Ammon's horn (tissue), 1 donor: ENCODE measurements around the gene TBP.
"Not testable (repeated sequence)": the region's sequence is repeated elsewhere in the genome, so short reads cannot be mapped to it uniquely, and the experiment has no call there.

Experiments used
- DNase-seq: peaks from one replicate; pipeline ENCODE4 v3.0.0-alpha.2; 2016; ENCODE audit warnings: low spot score

Gene TBP

DNA sequence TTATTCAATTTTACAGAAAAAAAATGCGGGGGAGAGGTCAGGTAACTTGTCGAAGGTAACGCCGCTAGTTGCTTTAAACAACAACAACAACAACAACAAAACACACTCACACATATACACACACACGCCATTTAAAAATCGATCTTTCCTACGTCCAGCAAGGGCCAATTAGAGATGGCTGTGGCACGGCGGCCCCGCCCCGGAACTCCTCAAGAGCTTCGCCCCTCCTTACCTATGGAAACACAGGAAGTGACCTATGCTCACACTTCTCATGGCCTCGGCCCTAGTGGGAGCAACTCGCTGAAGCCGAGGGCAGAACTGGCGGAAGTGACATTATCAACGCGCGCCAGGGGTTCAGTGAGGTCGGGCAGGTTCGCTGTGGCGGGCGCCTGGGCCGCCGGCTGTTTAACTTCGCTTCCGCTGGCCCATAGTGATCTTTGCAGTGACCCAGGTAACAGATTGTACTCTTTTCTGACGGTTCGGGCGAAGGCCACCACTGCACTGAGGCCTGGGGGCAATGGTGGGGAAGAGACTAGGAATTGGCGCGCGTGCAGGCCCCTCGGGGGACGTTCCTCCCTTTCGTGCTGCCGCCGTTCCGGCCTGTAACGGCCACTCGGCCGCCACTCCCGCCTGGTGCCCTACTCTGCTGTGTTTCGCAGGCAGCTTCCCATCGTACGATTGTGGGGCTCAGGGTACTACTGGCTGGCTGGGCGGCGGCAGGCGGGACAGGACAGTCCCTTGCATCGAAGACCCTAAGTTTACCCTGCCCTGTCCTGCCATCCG is at the start of gene TBP:
TBP (plus strand) TSS at position 357 of the 783 bp plus-strand sequence. CDS start 2,661 bp downstream, outside the sequence.
- peak; percentile 100 for DNase-seq

DNA sequence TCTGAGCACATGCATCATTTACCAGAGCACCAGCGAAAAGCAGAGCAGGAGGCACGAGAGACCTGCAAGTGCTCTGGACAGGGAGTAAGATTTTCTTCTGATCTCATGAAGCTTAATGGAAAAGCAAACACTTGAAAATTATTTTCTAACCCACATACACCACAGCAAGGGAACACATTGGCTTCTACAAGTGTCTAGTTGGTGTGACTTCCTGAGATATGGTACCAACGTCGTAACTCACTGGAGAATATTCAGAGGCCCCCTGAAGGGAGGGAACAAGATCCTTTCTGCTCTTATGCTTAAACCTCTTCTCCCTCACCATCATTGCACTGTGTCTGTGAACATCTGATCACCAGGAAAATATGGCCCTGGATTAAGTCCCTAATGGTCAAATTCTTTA is 49.7 kb upstream of the TBP start:
- no peak for DNase-seq

DNA sequence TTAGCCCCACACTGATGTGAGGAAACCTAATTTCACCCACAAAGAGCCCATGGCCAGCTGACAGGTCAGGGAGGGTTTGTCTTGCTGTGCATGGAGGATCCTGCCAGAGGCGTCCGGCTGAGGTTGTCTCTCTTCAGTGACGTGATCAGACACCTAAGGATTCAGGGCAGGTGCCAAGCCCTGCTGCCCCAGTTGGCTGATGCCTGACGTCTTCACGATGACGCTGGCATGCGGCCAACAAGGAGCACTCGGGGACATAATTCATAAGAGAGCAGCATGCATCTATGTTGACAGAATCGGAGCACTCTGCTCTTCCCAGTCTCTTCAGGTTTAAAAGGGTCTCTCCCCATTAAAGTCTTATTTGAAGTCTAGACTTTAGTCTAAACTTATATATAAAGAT is 48.9 kb upstream of the TBP start:
- DNase-seq, result peak; percentile 7

DNA sequence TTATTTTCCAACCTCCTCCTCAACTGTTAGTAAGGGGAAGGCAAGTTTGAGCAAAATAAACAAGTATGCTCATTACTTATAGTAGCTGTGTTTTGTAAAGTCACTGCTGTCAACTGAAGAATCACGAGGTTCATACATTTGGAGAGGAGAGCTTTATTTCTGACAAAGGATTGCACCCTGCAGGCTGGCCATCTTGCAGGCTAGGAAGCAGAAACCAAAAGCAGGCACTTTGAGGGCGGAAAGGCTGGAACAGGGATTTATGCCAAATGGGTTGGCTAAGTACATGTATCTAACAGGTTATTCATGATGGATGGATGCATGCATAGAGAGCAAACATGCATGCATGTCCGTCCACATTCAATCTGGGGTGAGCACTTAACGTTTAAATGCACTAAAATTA is 47.7 kb upstream of the TBP start:
- DNase-seq, result no peak

DNA sequence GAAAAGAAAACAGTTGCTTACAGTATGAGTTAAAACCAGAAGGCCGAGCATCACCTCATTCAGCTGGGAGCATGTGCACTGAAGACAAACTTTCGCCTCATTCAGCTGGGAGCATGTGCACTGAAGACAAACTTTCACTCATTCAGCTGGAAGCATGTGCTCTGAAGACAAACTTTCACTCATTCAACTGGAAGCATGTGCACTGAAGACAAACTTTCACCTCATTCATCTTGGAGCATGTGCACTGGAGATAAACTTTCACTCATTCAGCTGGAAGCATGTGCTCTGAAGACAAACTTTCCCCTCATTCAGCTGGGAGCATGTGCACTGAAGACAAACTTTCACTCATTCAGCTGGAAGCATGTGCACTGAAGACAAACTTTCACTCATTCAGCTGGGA is 46.4 kb upstream of the TBP start:
- not testable (repeated sequence) for DNase-seq

DNA sequence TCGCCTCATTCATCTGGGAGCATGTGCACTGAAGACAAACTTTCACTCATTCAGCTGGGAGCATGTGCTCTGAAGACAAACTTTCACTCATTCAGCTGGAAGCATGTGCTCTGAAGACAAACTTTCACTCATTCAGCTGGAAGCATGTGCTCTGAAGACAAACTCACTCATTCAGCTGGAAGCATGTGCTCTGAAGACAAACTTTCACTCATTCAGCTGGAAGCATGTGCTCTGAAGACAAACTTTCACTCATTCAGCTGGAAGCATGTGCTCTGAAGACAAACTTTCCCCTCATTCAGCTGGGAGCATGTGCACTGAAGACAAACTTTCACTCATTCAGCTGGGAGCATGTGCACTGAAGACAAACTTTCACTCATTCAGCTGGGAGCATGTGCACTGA is 45.9 kb upstream of the TBP start:
- not testable (repeated sequence) for DNase-seq

DNA sequence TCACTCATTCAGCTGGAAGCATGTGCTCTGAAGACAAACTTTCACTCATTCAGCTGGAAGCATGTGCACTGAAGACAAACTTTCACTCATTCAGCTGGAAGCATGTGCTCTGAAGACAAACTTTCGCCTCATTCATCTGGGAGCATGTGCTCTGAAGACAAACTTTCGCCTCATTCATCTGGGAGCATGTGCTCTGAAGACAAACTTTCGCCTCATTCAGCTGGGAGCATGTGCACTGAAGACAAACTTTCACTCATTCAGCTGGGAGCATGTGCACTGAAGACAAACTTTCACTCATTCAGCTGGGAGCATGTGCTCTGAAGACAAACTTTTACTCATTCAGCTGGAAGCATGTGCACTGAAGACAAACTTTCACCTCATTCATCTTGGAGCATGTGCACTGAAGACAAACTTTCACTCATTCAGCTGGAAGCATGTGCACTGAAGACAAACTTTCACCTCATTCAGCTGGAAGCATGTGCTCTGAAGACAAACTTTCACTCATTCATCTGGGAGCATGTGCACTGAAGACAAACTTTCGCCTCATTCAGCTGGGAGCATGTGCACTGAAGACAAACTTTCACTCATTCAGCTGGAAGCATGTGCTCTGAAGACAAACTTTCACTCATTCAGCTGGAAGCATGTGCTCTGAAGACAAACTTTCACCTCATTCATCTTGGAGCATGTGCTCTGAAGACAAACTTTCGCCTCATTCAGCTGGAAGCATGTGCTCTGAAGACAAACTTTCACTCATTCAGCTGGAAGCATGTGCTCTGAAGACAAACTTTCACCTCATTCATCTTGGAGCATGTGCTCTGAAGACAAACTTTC is 45.1 kb upstream of the TBP start:
- not testable (repeated sequence) for DNase-seq

DNA sequence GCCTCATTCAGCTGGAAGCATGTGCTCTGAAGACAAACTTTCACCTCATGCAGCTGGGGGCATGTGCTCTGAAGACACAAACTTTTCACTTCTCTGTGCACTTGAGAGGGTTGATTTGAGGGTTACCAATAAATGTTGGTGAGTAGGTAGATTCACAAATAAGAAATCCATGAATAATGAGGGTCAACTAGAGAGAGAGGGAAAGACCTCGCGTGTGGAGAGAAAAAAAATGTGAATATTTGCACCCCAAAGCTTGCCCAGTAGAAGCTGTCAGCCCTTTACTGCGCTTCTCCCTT is 44.5 kb upstream of the TBP start:
- DNase-seq, result no peak

DNA sequence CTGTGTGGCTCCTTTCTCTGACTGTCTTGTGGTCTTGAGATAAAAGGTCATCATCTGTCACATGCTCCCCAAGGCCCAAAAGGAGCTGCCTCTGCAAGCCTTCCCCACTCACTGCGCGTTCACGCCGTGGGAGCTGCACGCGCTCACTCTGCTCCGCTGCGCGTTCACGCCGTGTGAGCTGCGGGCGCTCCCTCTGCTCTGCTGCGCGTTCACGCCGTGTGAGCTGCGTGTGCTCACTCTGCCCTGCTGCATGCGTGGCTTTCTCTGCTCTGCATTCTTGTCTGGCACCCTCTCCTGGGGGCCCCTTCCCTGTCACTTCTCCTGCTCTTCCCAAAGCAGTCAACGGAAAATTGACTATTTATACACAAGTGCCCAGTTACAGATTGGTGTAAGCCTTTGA is 43.5 kb upstream of the TBP start:
- DNase-seq, result no peak

DNA sequence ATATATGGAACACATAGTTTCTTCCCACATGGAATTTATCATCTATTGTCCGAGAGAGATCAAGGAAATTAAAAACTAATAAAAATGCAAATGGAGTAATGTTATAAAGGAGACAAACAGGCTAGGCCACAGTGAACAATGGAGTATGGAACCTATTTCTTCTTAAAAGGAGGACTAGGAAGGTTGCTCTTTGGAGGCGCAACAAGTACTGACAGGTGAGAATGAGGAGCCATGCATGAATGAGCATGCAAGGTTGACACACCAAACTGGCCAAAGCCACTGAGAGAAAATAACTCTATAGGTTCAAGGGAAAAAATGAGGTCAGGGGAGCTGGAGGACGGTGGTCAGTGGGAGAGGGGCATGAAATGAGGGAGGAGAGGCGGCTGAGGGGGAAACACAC is 41.9 kb upstream of the TBP start:
- no peak for DNase-seq

DNA sequence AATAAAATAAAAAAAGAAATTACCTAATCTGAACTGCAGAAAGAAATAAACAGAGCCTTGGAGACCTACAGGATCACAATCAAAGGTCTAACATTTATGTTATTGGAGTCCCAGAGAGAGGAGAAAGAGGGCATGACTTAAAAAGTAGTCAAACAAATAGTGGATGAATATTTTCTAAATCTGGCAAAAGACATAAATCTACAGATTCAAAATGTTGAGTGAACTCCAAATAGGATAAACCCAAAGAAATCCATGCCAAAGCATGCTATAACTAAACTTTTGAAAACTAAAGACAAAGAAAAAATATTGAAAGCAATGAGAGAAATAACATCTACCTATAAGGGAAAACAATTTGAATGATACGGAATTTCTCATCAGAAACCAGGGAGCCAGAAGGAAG is 39.3 kb upstream of the TBP start:
- DNase-seq, result no peak

DNA sequence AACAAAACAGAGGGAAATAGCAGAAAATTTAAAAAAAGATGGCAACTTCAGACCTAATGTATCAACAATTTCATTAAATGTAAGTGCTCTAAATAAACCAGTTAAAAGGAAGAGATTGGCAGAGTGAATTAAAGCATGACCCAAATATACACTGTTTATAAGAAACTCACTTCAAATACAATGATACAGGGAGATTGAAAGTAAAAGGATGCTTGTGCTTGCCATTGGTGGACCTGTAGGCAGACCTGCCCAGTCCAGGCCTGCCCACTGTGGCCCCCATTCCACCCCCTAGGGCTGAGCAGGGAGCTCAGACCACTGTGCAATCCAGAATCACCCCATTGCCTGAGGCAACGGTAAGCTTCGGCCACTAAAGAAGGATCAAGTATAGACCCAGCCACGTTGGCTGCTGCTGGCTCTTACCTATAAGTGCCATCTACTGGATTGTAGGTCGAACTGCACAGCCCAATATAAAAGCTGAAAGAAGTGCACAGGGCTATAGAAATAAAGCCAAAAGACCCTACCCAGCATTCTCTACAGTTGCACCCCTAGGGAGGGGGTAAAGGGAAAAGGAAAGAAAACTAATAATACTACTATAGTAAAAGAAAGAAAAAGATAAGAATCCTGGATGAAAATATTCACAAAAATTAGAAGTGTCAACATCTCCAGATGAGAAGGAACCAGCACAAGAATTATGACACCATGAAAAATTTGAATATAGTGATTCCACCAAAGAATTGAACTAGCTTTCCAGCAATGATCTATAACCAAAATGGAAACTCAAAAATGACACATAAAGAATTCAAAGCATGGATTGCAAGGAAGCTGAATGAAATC is 37.2 kb upstream of the TBP start:
- peak; percentile 34 for DNase-seq

DNA sequence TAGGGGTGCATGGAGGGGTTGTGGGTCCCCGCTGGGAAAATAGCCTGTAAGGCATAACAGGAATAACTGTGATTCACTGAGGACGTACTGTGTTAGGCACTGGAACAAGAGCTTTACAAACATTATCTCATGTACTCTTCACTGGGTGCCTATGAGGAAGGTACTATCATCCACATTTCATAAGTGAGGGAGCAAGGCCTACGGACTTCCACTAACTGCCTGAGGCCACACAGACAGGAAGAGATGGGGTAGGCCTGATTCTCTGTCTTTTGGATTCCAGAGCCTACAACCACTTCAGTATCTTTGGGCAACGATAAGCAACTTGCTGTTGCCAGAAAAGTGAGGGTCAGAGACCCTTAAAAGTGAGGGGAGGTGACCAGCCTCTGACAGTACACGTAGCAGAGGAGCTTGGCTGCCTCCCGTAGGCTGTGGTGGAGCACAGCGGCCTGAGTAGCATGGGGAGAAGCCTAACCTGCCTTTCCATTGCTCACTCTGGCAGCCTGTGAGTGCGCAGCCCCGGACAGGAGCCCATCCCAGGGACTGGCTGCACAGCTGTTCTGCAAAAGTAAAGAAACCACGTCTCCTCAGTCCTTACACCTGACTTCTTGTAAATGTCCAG is 31.5 kb upstream of the TBP start:
- DNase-seq, result no peak

DNA sequence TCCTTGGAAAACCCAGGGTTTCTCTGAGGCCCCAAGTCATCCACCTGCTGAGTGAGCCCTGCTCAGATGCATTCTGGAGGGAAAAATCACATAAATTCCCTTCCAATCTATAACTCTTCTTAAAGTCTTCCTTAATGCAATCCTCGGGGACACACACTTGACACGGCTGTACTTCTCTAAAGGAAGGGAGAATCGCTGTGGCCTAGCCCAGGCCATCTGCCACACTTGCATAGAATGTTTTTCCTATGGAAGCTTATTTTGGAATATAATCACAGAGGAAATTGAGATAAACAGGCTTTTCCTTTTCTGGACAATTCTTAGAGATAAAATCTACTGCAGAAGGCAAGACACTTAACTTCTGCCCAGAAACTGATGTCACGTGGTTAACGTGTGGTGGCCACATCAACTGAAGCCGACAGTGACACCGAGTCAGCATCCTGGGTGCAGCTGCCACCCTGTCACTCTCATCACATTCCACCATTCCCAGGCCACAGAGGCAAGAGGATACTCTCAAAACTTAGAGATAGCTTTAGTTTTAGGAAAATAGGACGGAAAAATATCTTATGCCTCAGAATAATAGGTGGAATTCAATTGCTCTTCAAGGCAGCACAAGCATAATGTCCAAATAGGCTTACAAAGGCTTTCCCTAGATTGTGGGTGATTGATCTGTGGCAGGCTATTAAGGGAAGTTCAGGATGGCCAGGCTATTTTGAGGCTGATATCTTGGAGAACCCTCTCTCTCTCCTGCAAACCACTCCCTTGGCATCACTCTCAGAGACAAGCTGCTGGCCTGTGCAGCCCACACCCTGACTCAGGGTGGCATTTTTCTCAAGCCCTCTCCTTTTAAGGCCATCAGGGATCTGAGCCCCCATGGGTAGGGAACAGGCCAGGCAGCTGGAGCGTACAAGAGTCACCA is 30.7 kb upstream of the TBP start:
- DNase-seq, result no peak

DNA sequence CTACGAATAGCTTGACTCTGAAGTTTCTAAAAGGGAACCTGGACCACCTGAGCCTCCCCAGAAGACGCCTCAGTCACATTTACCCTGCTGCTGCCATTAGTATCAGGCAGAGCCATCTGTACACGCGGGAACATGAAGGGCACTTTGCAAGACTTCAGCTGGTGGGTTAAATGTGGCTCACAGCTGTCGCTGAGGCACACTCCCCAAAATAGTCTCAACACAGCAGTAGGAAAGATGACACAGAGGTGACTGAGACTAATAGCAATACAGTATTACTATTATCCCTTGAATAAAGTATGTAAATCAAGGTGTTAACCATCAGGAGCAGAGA is 30.0 kb upstream of the TBP start:
- peak; percentile 19 for DNase-seq

DNA sequence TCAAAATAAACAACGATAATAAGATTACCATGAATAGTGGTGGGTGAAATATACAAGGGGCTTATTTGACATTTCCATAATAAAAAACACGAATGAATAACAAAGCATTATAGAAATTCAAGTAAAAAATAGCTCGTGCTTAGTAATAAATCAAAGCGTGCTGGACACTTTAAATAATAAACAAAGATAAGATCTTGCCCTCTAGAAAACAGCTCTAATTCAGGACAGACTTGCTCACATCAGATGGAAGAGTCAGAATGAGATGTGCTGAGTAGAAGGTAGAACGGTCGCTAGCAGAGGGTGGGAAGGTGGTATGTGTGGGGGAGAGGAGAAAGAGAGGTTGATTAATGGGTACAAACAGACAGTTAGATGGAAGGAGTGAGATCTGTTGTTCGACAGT is 28.4 kb upstream of the TBP start:
- DNase-seq, result no peak

DNA sequence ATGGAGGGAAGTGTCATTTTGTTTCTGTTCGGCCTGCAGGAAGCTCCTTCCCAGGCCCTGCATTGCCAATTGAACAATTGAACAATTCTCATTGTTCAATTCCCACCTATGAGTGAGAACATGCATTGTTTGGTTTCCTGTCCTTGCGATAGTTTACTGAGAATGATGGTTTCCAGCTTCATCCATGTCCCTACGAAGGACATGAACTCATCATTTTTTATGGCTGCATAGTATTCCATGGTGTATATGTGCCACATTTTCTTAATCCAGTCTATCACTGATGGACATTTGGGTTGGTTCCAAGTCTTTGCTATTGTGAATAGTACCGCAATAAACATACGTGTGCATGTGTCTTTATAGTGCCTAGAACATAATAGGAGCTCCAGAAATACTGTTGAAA is 26.2 kb upstream of the TBP start:
- not testable (repeated sequence) for DNase-seq

DNA sequence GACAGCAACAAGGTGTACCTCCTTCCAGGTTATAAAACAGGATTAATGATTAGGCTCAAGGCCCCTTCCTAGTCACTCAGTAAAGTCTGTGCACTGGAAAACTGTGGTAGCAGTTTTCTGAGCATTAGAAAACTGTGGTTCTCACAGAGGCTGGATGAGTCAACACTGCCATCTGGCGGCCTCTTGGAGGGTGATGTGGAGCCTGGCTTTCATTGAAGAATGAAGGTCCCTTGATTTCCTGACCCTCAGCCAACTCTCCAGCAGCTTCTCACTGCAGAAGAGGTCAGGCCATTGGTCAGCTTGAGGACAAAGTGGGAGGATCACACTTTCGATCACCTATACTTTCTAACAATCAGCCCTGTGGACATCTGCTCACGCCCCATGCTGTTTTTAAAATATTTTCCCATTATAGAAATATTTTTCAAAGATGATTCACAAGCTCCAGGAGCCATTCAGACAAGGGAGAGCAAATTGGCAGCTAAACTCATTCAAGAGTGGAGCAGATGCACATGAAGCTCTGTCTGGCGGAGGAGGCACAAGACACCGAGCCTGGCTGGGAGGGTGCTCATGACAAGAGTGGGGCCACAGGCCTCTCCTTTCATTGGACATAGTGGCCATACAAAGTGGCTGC is 24.2 kb upstream of the TBP start:
- DNase-seq, result peak; percentile 88

DNA sequence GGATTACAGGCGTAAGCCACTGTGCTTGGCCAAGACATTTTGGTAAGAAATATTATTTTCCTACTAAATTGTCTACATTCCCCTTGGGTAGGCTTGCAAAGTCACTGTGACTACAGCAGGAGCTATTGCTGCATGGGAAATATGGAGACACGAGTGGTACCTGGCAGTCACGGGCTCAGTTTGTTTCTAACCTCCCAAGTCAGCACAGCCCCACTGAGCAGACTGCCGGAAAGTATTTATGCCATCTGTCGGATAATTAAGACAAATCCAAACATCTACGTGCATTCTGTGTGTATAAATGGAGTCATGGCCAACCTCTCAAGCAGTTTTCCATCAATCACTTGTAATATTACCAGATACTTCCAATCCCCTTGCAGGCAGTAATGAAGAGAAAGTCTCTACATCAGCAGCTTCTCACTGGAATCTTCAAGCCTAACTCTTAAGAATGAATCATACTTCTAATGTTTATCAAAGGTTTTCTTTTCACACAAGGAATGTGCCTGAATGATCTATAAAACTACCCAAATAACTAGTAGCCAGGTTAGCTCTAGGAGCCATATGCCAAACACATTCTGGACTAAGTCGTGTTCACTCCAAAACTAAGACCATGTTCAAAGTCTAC is 21.2 kb upstream of the TBP start:
- DNase-seq, result no peak

DNA sequence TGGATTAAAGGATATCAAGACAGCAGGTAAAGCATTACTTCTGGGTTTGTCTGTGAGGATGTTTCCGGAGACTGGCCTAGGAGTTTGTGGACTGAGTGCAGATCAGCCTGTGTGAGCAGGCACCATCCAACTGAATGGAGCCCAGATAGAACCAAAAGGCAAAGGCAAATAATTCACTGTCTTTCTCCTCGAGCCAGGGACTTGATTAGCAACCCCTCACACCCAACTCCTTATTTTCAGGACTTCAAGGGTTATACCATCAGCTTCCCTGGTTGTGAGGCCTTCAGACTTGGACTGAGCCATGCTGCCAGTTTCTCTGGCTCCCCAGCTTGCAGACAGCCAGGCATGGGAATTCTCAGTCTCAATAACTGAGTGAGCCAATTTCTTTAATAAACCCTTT is 20.4 kb upstream of the TBP start:
- DNase-seq, result no peak
